PC-9 (cell line): ENCODE results near the gene CDH13. TPM values are rescaled to one million over a fixed set of nuclear protein-coding genes. Genes with fewer than 3 reads are reported as not detected.

ENCODE experiments used
- BruUV-seq: library from RNA; stranded (reverse); fragments of 400-500 nt; replicated peaks from 2 replicates; lab custom pipeline; 2021; lab: Mats Ljungman, UMichigan
- CTCF ChIA-PET: fragments of 300-600 bp; sonication (Branson Sonifier 250); formaldehyde crosslinking; loops from one replicate; lab custom pipeline; 2022; ENCODE audit warnings: antibody characterized with exemption; lab: Charles Lee
- POLR2A ChIA-PET: fragments of 300-600 bp; sonication (Branson Sonifier 250); formaldehyde crosslinking; loops from one replicate; lab custom pipeline; 2022; ENCODE audit warnings: antibody characterized with exemption; ENCODE audit not compliant: unreplicated experiment; lab: Charles Lee
- DNase-seq, 2 experiments: peaks; one replicate each; pipeline versions ENCODE4 v3.0.0 to v3.0.0-alpha.2; 2015 to 2022; ENCODE audit warnings: mixed read lengths in 1 of 2
- H2AFZ ChIP-seq: fragments of 200-600 bp; sonication (generic); 2 replicates; pipeline ENCODE4 v1.8.1; 2017; ENCODE audit warnings: antibody characterized with exemption
- H3F3A ChIP-seq: fragments of 200-600 bp; sonication (generic); 2 replicates; pipeline ENCODE4 v1.8.1; 2017; ENCODE audit warnings: antibody characterized with exemption, mild to moderate bottlenecking, low read depth; ENCODE audit not compliant: insufficient read depth
- H3K27ac ChIP-seq: fragments of 200-600 bp; sonication (generic); 2 replicates; pipeline ENCODE4 v1.6.1; 2016; ENCODE audit warnings: mixed run types
- H3K27me3 ChIP-seq: fragments of 200-600 bp; sonication (generic); 2 replicates; pipeline ENCODE4 v1.6.1; 2016; ENCODE audit warnings: low read depth, mixed run types; ENCODE audit not compliant: insufficient read depth
- H3K36me3 ChIP-seq: fragments of 200-600 bp; sonication (generic); 2 replicates; pipeline ENCODE4 v1.6.1; 2016; ENCODE audit warnings: low read depth, mixed run types
- H3K4me1 ChIP-seq: fragments of 200-600 bp; sonication (generic); replicated peaks from 2 replicates; pipeline ENCODE4 v1.6.1; 2016; ENCODE audit warnings: mixed run types; ENCODE audit not compliant: insufficient read depth
- H3K4me2 ChIP-seq: fragments of 200-600 bp; sonication (generic); 2 replicates; pipeline ENCODE4 v1.6.1; 2017; ENCODE audit warnings: mixed run types
- H3K4me3 ChIP-seq: fragments of 200-600 bp; sonication (generic); 2 replicates; pipeline ENCODE4 v1.6.1; 2016; ENCODE audit warnings: mixed run types
- H3K79me2 ChIP-seq: fragments of 200-600 bp; sonication (generic); 2 replicates; pipeline ENCODE4 v1.6.1; 2017; ENCODE audit warnings: low read depth, mixed run types
- H3K9me2 ChIP-seq: fragments of 200-600 bp; sonication (generic); 2 replicates; pipeline ENCODE4 v1.8.1; 2017; ENCODE audit warnings: mild to moderate bottlenecking; ENCODE audit not compliant: insufficient read depth
- H3K9me3 ChIP-seq: fragments of 200-600 bp; sonication (generic); 2 replicates; pipeline ENCODE4 v1.8.1; 2016; ENCODE audit warnings: low read depth; ENCODE audit not compliant: insufficient read depth
- H4K20me1 ChIP-seq: fragments of 200-600 bp; sonication (generic); 2 replicates; pipeline ENCODE4 v1.8.1; 2017; ENCODE audit not compliant: insufficient read depth
- CTCF ChIP-seq: fragments of 200-600 bp; sonication (generic); conservative IDR thresholded peaks from 2 replicates; pipeline ENCODE4 v1.6.1; 2017; ENCODE audit warnings: mixed run types, antibody characterized with exemption, mild to moderate bottlenecking, moderate library complexity
- EZH2 ChIP-seq: fragments of 200-600 bp; sonication (generic); IDR thresholded peaks from 2 replicates; pipeline ENCODE4 v1.8.0; 2017; ENCODE audit warnings: antibody characterized with exemption, low read depth
- intact Hi-C: fragments of 100-400 bp; cut with micrococcal nuclease; formaldehyde crosslinking; loops from one replicate; pipeline ENCODE4 v1.10.0; 2022; ENCODE audit not compliant: unreplicated experiment
- total RNA-seq: library from RNA; stranded (reverse); gene quantifications from 2 replicates; pipeline ENCODE4 v1.2.3, GENCODE V29; 2021

Gene CDH13
- total RNA-seq, 1 experiment from 2014 or later, result 0.24 TPM

- Histone ChIP-seq H3K4me3 (no peak overlapping the region), H3K9me2 (no peaks in the 10 kb centered on the region), H3K79me2 (no peaks in the 10 kb centered on the region), H3K27me3 (no peaks in the 10 kb centered on the region), H4K20me1 (no peaks in the 10 kb centered on the region), H2AFZ (no peak overlapping the region), H3K27ac (no peak overlapping the region), H3K4me2 (no peak overlapping the region), H3K4me1 (no peaks in the 10 kb centered on the region), H3K36me3 (no peaks in the 10 kb centered on the region), H3K9me3 (no peaks in the 10 kb centered on the region), H3F3A (no peaks in the 10 kb centered on the region)
- intact Hi-C loops, result no loop called here
- DNase-seq, result no peak
- ChIA-PET CTCF (no interaction called here), POLR2A (no interaction called here)
- TF ChIP-seq EZH2 (no peak), CTCF (no peak)
- BruUV-seq, result no TSS peak
Observed at GRCh38 chr16:83433201-83433600, 806.4 kb downstream of the CDH13 start.

GRCh38 chr16:83437036-83437435 is 810.3 kb downstream of the CDH13 start:
- no peaks in the 10 kb centered on the region for H3K27me3 ChIP-seq

GRCh38 chr16:83438326-83438725 is 811.6 kb downstream of the CDH13 start:
- Histone ChIP-seq H3F3A (no peaks in the 10 kb centered on the region), H3K4me2 (no peak overlapping the region), H4K20me1 (no peaks in the 10 kb centered on the region), H3K27me3 (no peaks in the 10 kb centered on the region; the same call in 1 of the 2 replicates), H3K4me1 (no peaks in the 10 kb centered on the region), H3K36me3 (no peaks in the 10 kb centered on the region), H3K4me3 (no peak overlapping the region), H3K9me2 (no peaks in the 10 kb centered on the region), H2AFZ (no peak overlapping the region), H3K9me3 (no peaks in the 10 kb centered on the region), H3K27ac (no peak overlapping the region), H3K79me2 (no peaks in the 10 kb centered on the region)
- DNase-seq, result no peak
- no TSS peak for BruUV-seq
- CTCF ChIA-PET, result no interaction called here
- POLR2A ChIA-PET, result no interaction called here
- intact Hi-C loops, result no loop called here
- no peak for TF ChIP-seq CTCF
- TF ChIP-seq EZH2, result no peak

More at GRCh38 chr16:83437036-83437435, 810.3 kb downstream of the CDH13 start:
- Histone ChIP-seq H3K4me1 (no peaks in the 10 kb centered on the region), H3K36me3 (no peaks in the 10 kb centered on the region), H3F3A (no peaks in the 10 kb centered on the region), H3K9me3 (no peaks in the 10 kb centered on the region), H3K27ac (no peak overlapping the region), H4K20me1 (no peaks in the 10 kb centered on the region), H3K4me2 (no peak overlapping the region), H3K9me2 (no peaks in the 10 kb centered on the region), H3K79me2 (no peaks in the 10 kb centered on the region), H2AFZ (no peak overlapping the region), H3K4me3 (no peak overlapping the region)
- no TSS peak for BruUV-seq
- DNase-seq, result no peak
- TF ChIP-seq CTCF (no peak), EZH2 (no peak)
- POLR2A ChIA-PET, result no interaction called here
- CTCF ChIA-PET, result no interaction called here
- intact Hi-C loops, result no loop called here
